ENCODE data around the gene GPRIN3.

GRCh38 chr4:89312066-89312465 lies 4.5 kb upstream of the GPRIN3 start:
- TF ChIP-seq EZH2phosphoT487 (IDR thresholded peaks at IDR 0.05; ENCODE audit: insufficient read depth, low read depth) (no peak), EZH2 (IDR thresholded peaks at IDR 0.05; ENCODE audit: insufficient read depth, poor library complexity, severe bottlenecking) (no peak)

All from GM23248 (cell line).